SIG-M5 treated with dmso at 0.1 percent for 504 hours (cell line): Measurements from ENCODE around the gene IMPDH2.

ENCODE experiments used
- DNase-seq: peaks from one replicate; lab custom pipeline; 2025; ENCODE audit not compliant: unreplicated experiment; lab: John Stamatoyannopoulos, UW

IMPDH2 gene

DNA sequence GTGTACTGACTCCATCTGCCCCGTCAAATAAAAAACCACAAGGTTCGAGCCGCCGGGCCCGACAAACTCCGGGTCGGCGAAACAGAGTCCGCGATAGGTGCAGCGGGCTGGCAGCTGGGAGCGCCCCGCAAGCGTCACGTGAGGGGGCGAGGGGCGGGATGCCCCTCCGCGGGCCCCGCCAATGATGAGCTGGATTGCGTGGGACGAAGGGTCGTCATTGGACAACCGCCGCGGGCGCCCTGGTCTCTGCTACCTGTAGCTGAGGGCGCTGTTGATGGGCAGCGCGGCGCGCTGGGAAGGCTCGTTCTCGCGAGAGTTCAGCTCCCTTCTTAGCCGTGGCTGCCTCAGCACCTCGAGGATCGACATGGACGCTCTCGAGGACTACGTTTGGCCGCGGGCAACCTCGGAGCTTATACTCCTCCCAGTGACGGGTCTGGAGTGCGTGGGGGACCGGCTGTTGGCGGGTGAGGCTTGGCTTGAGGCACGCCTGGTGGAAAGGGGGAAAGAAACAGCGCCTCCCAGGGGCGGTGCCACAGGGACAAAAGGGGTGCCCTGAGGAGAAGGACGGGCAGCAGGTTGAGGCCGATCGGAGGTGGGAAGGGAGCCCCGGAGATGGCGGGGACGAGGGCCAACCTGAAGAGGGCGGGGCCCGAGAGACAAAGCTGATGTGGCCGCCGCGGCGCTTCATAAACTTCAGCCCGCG is 22.0 kb downstream of the IMPDH2 start, which contains the start of gene WDR6:
TSS of gene WDR6 (plus strand) at position 324 of the 703 bp plus-strand sequence. CDS start at position 365, 41 bp downstream.
- DNase-seq: peak; percentile 98

DNA sequence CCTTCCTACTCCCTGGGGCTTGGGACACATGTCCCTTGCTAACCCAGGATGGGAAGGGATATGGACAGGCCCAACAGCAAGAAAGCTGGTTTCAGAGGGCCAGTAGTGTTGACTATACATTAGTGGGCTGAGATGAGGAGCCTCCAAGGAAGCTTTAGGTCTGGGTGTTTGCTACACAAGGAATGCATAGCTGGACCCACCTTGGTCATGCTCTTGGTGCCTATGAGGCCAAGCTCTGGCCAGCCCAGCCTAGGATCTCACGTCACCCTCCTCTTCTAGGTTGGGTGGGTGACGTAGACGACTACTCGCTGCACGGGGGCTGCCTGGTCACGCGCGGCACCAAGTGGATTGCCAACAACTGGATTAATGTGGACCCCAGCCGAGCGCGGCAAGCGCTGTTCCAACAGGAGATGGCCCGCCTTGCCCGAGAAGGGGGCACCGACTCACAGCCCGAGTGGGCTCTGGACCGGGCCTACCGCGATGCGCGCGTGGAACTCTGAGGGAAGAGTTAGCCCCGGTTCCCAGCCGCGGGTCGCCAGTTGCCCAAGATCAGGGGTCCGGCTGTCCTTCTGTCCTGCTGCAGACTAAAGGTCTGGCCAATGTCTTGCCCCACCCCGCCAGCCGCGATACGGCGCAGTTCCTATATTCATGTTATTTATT is 22.7 kb downstream of the IMPDH2 start:
- DNase-seq: no peak

DNA sequence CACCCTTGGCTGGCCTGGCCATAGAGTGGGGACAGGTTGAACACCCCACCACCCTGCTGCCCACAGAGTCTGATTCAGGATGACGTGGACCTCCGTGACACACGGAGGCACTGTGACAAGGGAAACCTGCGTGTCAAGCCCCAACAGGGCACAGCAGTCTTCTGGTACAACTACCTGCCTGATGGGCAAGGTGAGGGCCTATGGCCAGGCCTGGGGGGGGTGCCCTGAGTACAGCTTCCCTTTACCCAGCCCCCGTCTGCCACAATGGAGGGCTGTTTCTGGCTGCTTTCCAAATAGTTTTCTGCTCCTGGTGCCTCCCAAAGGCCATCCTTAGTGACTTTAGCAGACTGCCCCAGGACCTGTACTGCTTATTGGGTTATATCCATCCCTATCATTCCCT is 23.2 kb downstream of the IMPDH2 start:
- no peak for DNase-seq

DNA sequence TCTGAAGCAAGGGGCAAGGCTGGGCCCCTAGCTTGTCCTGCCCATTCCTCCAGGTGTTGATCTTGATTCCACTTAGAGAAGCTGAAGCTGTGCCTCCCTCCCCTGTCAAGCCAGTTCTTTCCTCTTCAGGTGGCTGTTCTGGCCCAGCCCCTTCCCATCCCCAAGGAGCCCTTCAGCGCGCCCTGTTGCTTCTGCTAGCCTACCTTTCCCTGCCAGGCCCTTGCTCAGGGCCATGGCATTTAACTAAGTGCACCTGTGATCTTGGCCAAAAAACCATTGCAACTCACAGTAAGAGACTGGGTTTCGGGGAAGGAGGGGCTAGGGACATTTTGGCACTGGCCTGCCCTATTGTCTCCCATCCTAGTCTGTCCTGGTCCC is 23.9 kb downstream of the IMPDH2 start:
- no peak for DNase-seq

DNA sequence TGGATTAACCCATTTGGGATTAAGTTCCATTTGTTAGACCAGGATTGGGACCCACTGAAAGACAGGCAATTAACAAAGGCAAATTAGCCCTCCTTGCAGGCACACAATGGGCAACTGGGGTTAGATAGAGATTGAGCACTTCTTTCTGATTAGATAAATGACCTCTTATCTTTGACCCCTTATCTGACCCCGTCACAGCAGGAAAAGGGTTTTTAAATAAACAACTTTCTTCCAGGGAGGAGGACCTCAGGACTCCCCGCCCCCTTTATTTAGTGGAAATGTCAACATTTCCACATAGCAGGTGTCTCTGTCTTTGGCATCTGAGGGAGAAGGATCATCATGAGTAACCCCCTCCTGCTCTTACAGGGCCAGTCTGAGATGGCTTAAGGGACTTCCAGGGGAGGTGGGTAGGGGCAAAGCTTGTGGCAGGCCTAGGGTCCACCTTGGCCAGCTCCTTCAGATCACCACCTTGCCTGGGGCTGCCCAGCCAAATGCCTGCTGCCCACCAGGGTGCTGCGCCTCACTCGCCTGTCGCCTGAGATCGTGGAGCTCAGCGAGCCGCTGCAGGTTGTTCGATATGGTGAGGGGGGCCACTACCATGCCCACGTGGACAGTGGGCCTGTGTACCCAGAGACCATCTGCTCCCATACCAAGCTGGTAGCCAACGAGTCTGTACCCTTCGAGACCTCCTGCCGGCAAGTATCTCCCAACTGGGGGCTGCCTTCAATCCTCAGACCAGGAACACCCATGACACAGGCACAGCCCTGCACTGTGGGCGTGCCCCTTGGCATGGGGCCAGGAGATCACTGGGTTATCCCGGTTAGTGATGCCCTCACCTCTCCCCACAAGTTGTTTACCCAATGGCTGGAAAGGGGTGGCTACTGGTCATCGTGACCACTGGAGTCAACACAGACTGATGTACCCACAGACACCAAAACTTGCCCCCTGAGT is 24.6 kb downstream of the IMPDH2 start:
- DNase-seq: no peak

DNA sequence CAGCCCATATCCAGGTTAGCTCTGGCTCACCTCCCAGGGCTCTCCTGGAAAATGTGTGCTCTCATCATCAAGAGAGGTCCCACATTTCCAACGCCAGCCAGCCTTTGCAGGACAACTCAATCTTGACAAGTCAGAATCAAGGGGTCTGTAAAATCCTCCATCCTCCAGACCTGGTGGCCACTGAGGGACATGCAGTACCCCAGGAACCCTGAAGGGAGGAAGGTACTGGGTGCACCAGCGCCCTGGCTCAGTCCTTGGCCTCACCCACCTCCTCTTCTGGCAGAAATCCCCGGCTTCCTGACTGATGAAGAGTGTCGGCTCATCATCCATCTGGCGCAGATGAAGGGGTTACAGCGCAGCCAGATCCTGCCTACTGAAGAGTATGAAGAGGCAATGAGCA is 28.0 kb downstream of the IMPDH2 start:
- DNase-seq: no peak

DNA sequence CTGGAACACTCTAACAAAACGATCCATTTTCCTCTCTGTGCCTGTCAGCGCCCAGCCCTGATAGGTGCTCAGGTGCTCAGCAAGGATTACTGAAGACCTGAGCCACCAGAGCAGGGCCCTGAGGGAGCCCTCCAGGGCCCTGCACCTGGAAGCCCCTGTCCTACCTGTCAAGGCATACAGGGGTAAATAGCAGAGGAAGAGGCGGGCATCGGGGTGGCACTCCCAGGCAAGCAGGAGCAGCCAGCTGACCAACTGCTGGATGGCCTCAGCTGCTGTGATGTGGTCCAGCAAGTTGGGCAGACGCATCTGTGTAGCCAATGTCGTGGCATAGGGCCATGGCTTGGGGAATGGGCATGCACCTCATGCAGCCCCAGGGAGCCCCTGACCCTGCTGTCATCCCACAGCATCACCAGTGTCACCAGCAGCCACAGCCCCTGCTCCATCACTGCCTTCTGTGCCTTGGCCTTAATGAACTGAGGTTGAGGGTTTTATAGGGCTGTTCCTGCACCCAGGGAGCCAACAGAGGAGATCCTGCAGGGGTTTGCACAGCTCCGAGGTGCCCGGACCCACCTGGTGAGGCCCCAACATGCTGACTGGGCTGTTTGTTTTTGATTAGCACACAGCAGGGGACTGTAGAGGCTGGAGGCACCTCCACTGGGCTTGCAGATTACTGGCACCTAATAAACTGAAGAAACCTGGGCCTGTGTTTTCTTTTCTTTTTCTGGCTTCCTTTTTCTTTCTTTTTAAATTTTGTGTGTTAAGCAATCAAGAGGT is 29.9 kb downstream of the IMPDH2 start:
- DNase-seq: no peak

DNA sequence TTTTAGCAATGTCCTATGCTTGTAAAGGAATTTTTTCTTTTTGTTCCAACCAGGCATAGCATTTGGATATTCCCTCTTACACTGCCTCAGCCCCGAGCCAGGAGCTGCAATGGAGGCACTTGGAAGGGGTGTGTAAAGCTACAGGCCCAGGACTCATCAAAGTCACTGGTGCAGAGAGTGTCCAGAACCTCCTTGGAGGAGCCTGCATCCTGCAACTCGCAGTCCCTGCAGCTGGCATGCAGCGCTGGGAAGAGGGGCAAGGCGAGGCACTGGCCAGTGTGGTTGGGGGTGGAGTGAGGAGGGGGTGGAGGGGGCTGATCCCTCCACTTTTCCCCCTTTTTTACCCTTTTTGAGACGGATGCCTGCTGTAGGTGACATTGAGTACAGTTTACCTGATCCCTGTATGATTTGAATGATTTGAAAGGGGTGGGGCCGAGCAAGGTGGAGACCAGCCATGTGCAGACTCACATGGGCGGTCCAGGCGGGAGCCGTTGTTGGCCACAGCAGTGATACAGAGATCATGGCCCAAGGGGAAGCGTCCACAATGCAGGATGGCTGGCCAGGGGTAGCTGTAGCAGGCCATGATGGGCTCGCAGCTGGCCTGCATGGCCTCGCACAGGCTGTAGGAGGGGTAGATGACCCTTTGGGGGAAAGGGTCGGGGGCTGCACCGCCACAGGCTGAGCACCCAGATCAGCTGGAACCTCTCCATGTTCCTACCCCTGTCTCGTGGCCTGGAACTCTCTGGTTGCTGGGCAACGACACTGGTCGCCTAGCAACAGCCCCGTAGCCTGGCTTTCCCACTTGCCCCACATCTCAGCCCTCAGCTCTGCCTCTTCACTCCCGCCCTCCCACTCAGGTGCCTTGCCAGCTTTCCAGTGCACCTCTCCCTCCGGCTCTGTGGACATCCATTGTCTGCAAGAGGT is 31.2 kb downstream of the IMPDH2 start:
- DNase-seq: no peak

DNA sequence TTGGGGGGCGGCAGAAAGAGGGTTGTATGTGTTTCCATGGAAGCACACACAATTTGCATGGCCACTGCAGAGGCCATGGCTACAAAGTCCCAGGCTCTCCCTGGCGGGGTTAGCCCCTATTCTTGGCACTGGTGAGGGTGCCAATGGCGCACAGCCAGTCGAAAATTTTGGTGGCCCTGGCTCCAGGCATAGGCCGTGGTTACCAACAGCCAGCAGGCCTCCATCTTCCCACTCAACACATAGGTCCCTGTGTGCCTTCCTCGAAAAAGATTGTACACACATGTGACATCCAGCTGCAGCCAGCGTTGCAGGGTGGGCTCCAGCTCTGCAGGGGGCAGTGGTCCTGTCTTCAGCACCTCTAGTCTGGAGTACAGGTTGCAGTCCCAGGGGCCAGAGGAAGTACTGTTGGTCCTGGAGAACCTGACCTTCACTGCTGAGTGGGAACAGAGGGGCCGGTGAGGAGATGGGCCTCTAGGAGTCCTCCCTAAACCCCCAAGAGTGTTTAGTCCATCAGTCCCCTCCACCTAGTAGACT is 32.0 kb downstream of the IMPDH2 start:
- DNase-seq: no peak

DNA sequence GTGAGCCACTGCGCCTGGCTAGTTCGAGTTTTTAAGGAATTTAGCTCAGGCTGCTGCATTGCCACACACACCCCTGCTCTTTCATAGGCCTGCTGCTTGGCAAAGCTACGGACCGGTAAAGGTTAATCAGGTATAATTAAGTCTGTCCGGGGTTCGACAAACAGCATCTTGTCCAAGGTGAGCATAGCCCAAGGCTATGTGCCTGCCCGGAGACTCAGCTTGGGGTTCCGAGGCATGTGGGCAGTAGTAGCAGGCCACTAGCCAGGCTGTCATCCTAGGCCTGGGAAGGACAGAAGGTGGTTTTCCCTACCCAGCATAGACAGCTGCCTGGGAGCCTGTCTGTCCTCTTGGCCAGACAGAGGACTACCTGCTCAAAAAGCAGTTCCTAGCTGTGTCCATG is 32.6 kb downstream of the IMPDH2 start:
- DNase-seq: no peak

DNA sequence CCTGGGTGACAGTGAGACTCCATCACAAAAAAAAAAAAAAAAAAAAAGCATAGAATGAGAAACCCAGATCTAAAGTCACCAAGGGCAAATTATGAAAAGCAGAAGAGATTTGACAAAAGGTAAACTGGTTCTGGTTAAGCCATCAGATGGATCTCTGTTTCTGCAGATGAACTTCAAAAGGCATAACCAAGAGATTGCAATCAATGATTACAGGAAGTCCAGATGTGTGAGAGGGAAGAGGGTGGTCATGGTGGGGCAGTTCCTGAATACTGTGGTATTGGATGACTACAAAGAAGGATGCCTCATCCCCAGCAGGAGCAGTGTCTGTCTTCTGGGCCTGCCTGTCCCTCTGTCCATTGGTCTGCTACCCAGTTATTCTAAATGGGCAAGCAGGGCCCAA is 35.4 kb downstream of the IMPDH2 start:
- DNase-seq: no peak

DNA sequence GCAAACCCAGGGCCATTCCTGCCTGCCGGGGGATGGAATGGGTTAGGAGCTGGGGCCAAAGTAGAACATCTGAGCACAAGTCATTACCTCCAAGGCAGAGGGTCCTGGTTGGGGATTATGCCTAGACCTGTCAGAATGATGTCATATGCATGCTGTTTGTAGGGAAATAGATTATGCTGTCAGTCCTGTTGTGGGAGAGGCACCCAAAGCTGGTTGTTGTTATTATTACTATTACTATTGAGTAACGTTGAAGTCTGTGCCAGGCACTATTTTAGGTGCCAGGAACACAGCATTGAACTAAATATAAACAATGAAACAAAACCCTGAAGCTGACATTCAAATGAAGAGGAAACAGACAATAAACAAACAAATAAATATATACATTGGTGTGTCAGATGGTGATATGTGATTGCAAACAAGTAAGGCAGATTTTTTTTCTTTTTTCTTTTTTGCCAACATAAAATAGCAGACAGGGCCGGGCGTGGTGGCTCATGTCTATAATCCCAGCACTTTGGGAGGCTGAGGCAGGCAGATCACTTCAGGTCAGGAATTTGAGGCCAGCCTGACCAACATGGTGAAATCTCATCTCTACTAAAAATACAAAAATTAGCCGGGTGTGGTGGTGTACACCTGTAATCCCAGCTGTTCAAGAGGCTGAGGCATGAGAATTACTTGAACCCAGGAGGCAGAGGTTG is 37.2 kb downstream of the IMPDH2 start:
- DNase-seq: no peak

DNA sequence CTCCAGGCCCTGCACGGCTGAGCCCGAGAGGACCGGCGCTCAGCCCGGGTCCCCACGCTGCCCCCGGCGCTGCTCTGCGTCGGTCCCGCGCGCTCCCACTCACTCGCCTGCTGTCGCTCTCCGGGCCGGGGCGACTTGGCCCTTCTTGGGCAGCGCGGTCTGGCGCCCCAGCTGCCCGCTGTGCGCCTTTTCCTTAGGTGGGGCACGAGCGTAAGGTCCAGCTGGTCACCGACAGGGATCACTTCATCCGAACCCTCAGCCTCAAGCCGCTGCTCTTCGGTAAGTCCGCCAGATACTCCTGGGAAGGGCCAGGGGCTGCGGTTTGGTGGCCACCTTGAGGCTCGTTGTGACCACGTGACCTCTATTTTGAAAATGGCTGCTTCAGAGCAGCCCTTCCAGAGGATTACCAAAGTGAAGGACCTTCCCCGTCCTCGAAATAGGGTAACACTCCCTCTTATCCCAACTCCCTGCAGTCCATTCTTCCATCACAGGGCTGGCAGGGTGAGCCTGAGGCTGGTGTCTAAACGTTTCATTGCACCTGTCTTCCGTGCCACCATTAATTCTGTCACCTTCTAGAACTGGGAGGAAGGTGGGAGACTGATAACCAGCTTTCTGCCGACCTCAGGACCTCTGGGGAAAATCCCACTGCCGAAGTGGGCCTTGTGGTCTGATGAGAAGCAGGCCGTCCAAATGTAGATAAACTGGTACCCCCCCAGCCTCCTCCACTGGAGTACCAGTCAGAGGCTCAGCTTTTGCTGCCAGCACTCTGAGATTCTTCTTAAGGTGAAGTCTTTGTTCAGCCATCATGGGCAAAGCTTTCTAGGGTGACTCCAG is 38.3 kb downstream of the IMPDH2 start:
- peak; percentile 22 for DNase-seq

DNA sequence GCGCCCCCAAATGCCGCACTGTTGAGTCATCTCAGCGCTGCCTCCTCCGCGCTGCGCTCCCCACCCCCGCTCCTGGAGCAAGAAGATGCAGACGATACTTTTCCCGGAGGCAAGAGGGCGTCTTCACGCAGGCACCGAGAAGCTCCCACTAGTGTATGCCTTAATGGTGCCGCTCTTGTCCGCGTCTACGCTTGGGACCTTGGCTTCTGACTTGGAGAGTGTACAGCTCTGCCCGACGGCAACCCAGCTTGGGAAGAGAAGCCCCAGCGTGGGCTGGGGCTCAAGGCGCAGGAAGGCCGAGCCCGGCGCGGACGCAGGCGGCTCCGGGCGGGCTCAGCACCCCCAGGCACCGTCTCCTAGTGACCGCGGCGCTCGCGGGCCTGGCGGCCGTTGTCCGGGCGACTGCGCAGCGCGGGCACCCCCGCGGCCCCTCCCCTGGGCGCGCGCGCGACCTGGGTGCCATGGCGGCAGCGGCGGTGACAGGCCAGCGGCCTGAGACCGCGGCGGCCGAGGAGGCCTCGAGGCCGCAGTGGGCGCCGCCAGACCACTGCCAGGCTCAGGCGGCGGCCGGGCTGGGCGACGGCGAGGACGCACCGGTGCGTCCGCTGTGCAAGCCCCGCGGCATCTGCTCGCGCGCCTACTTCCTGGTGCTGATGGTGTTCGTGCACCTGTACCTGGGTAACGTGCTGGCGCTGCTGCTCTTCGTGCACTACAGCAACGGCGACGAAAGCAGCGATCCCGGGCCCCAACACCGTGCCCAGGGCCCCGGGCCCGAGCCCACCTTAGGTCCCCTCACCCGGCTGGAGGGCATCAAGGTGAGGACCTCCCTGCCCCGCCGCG is 39.2 kb downstream of the IMPDH2 start, which contains the start of gene P4HTM:
TSS of gene P4HTM (plus strand) at position 446 of the 840 bp plus-strand sequence. CDS start at position 462, 16 bp downstream.
- peak; percentile 88 for DNase-seq

DNA sequence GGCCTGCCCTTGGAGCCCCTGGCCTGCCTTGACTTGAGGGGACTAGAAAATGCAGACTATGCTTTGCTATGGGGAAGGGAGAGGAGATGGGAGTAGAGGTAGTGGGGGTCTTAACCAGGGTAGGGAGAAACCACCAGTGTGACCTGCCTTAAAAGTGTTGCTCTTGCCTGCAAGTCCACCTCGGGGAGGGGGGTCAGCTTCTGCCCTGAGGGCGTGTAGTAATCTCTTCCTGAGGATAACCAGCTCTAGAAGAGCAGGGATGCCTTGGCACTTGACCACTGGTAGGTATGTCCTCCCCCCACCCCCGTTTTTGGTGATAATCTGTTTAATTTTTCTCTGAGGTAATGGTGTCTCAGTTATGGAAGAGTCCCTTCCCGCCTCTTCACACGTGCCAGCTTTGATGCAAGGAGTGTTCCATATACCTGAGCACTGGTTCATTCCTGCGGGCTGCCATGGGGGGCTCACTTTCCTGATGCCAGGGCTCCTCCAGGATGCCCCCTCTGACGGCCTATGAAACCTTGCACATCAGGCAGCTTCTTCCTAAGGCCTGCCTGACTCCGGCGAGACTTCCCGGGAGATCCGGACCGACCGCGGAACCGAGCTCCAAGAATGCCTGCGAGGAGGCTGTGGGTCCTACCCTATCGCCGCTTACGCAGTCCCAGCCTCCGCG is 39.9 kb downstream of the IMPDH2 start:
- no peak for DNase-seq

DNA sequence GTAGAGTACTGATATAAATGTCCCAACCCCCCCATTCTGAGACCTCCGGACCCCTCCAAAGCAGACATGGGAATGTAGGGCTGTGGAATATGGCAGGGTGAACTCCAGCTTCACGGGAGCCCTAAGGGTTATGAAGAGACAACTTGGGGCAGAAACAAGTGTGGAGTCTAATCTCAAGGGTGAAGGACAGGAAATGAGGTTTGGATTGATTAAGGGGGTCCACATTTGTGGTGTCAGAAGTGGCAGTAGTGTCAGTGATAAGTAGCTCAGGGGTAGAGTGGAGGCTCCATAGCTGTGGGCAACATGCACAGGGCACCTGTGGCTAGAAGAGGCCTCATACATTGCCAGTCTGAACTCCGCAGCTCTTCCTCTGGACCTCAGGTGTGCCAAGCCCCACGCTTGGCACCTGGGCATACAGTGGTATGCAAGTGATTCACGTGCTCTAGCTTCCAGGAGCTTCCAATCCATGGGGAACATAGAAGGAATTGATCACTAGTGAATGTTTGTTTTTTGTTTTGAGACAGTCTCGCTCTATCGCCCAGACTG is 43.3 kb downstream of the IMPDH2 start:
- no peak for DNase-seq
